Spleen (tissue), 10 donors: Measurements from ENCODE around the gene C5orf63. TPM values are rescaled to one million over a fixed set of nuclear protein-coding genes. Genes with fewer than 3 reads are reported as not detected.

Source experiments
- polyA plus RNA-seq, 3 donors: library from polyadenylated mRNA; stranded (reverse); fragments of 200-250 nt; gene quantifications; one replicate each; pipeline ENCODE4 v1.2.1, GENCODE V29; 2013
- total RNA-seq, 7 donors: library from RNA; depleted of rRNA in 3 of 7; stranded (reverse); fragments of >200 nt in 3 of 7; fragmentation: NEBNext Ultra II Directional in 4 of 7; extraction: Animal tissue kit (Norgen Biotek cat#: 25700) in 4 of 7; gene quantifications; one replicate each; pipeline versions ENCODE4 v1.1.0 to v1.2.1, GENCODE V29; 2016 to 2021
- donor health status: healthy with polysubstance abuse.
- donor health status: DM: no; HTN: no; CAD: no; lungs with moderate emphysema.
- donor health status: DM: no; HTN: no; CAD: no.
- donor health status: Bipolar disorder and iron deficiency.
- donor health status: healthy.
- donor health status: DM: no; HTN: no; CAD: no.
- donor health status: DM: yes; HTN: yes; CAD: no.

C5orf63 gene
- total and polyA plus RNA-seq, 10 donors = 2.3 to 10.1 (median 4.8) TPM

Other genes with a start within 250 kb of the C5orf63 start
- gene MARCHF3, start 42.9 kb downstream of the C5orf63 start, total RNA-seq = 10 to 100 TPM in 6 of 7 donors, 1 to 10 TPM in 1; 8.7 to 14.8 (median 12.7) TPM
- gene MARCHF3, start 42.9 kb downstream of the C5orf63 start, polyA plus RNA-seq = 1 to 10 TPM; 2.3 to 4.9 (median 2.6) TPM
- 1 to 10 TPM in 2 of 7 donors, under 1 TPM in 5; 0.14 to 2.2 (median 0.70) TPM for gene MEGF10, start 217.3 kb upstream of the C5orf63 start, total RNA-seq
- under 1 TPM; 0.02 to 0.16 (median 0.02) TPM for gene MEGF10, start 217.3 kb upstream of the C5orf63 start, polyA plus RNA-seq